ENCODE data around the gene POM121C.
"Not testable (repeated sequence)": the region's sequence is repeated elsewhere in the genome, so short reads cannot be mapped to it uniquely, and the experiment has no call there.

POM121C gene

GRCh38 chr7:75374519-75375317 lies 111.4 kb downstream of the POM121C start:
- DNase-seq = not testable (repeated sequence)

GRCh38 chr7:75374144-75374518 lies 112.0 kb downstream of the POM121C start:
- not testable (repeated sequence) for DNase-seq

GRCh38 chr7:75367313-75367712 lies 118.8 kb downstream of the POM121C start:
- not testable (repeated sequence) for DNase-seq

Data from inflammatory macrophage treated with lipopolysaccharide for 1 hour (primary cell).